GM12878 (cell line): ENCODE measurements around the gene GPR52. TPM values are rescaled to one million over a fixed set of nuclear protein-coding genes. Genes with fewer than 3 reads are reported as not detected.
A peak's percentile ranks its signal among the peaks of the same experiment; 100 is the strongest.

Experiments
- ATAC-seq: fragments of 200-7000 bp; cut with Tn5 transposase; 3 replicates; pipeline ENCODE4 v1.9.1; 2020; ENCODE audit warnings: mild to moderate bottlenecking, moderate library complexity
- BruUV-seq: library from RNA; stranded (reverse); fragments of 400-500 nt; replicated peaks from 2 replicates; lab custom pipeline; 2021; lab: Mats Ljungman, UMichigan
- CTCF ChIA-PET: fragments of 300-600 bp; sonication (Branson Sonifier 250); formaldehyde crosslinking; extraction: SDS; loops from one replicate; lab custom pipeline; 2021; ENCODE audit warnings: inconsistent platforms; lab: Yijun Ruan, JAX
- POLR2A ChIA-PET: fragments of 350-600 bp; formaldehyde crosslinking; extraction: SDS; loops from one replicate; lab custom pipeline; 2021; ENCODE audit warnings: inconsistent platforms; lab: Charles Lee
- RAD21 ChIA-PET: fragments of 300-600 bp; sonication (Branson Sonifier 250); formaldehyde crosslinking; loops from one replicate; lab custom pipeline; 2023; ENCODE audit warnings: antibody characterized with exemption; ENCODE audit not compliant: unreplicated experiment; lab: Charles Lee
- SMC1A ChIA-PET: fragments of 300-600 bp; sonication (Branson Sonifier 250); formaldehyde crosslinking; loops from one replicate; lab custom pipeline; 2023; ENCODE audit not compliant: unreplicated experiment, uncharacterized antibody; lab: Charles Lee
- DNase-seq: peaks from one replicate; pipeline ENCODE4 v3.0.0-alpha.2; 2011; ENCODE audit warnings: low read depth, low spot score
- FAIRE-seq: peaks from 3 replicates; lab custom pipeline; 2011; peaks lifted over from hg19 to GRCh38; lab: Jason Lieb, UNC
- H2AFZ ChIP-seq: 2 replicates; pipeline ENCODE4 v1.6.0; 2011; ENCODE audit warnings: low read depth, low read length, control low read depth; ENCODE audit not compliant: control insufficient read depth
- H3K27ac ChIP-seq: 2 replicates; pipeline ENCODE4 v1.5.1; 2011; ENCODE audit warnings: control low read depth; ENCODE audit not compliant: control insufficient read depth, insufficient read depth
- H3K27me3 ChIP-seq, 2 experiments: replicated peaks in 1 of 2; 2 replicates each; pipeline versions ENCODE4 v1.6.0 to v1.6.1; 2011; ENCODE audit warnings: low read length in 1 of 2; ENCODE audit not compliant: control insufficient read depth in 2 of 2, insufficient read depth in 2 of 2
- H3K36me3 ChIP-seq, 2 experiments: 2 replicates each; pipeline ENCODE4 v1.5.1; 2011; ENCODE audit warnings: low read length in 1 of 2; ENCODE audit not compliant: control insufficient read depth in 2 of 2, insufficient read depth in 2 of 2
- H3K4me1 ChIP-seq: 2 replicates; pipeline ENCODE4 v1.6.1; 2011; ENCODE audit warnings: mild to moderate bottlenecking, low read length, moderate library complexity, mixed read lengths; ENCODE audit not compliant: control insufficient read depth, insufficient read depth
- H3K4me2 ChIP-seq: 2 replicates; pipeline ENCODE4 v1.6.0; 2011; ENCODE audit warnings: control low read depth; ENCODE audit not compliant: control insufficient read depth, insufficient read depth
- H3K4me3 ChIP-seq: fragments of 200-600 bp; sonication (generic); 2 replicates; pipeline ENCODE4 v1.5.1; 2016
- H3K79me2 ChIP-seq: 2 replicates; pipeline ENCODE4 v1.6.0; 2011; ENCODE audit warnings: low read length; ENCODE audit not compliant: control insufficient read depth, insufficient read depth
- H3K9ac ChIP-seq: 2 replicates; pipeline ENCODE4 v1.8.0; 2011; ENCODE audit warnings: low read length, control low read depth, mixed read lengths; ENCODE audit not compliant: control insufficient read depth, insufficient read depth
- H3K9me3 ChIP-seq: replicated peaks from 3 replicates; pipeline ENCODE4 v1.5.1; 2011; ENCODE audit warnings: mild to moderate bottlenecking, low read length; ENCODE audit not compliant: control insufficient read depth, insufficient read depth
- H4K20me1 ChIP-seq: 2 replicates; pipeline ENCODE4 v1.6.0; 2011; ENCODE audit not compliant: control insufficient read depth, insufficient read depth
- ATF7 ChIP-seq: fragments of 450-650 bp; IDR thresholded peaks from 2 replicates; pipeline ENCODE4 v1.6.1; 2016; ENCODE audit warnings: low read depth, mild to moderate bottlenecking
- CEBPB ChIP-seq, 2 experiments: fragments of 150-350 bp in 1 of 2; IDR thresholded peaks; 2 replicates each; pipeline ENCODE4 v1.6.1; 2012 to 2014; ENCODE audit warnings: low read depth in 2 of 2, low read length in 2 of 2, borderline replicate concordance in 1 of 2, inconsistent platforms in 1 of 2
- CHD4 ChIP-seq: fragments of 200-600 bp; sonication (generic); IDR thresholded peaks from 2 replicates; pipeline ENCODE4 v1.6.1; 2016; ENCODE audit warnings: mild to moderate bottlenecking
- E2F4 ChIP-seq: IDR thresholded peaks from 2 replicates; pipeline ENCODE4 v1.6.1; 2012; ENCODE audit warnings: low read depth, low read length, improper control_type of control experiment
- GABPA ChIP-seq: IDR thresholded peaks from 2 replicates; pipeline ENCODE4 v1.6.1; 2014; ENCODE audit warnings: antibody characterized with exemption, low read depth, mild to moderate bottlenecking, inconsistent platforms
- GATAD2B ChIP-seq: fragments of 450-650 bp; conservative IDR thresholded peaks from 2 replicates; pipeline ENCODE4 v1.6.1; 2017; ENCODE audit warnings: low read depth, mild to moderate bottlenecking, moderate library complexity
- HSF1 ChIP-seq: fragments of 150-350 bp; IDR thresholded peaks from 2 replicates; pipeline ENCODE4 v1.6.1; 2014; ENCODE audit warnings: mild to moderate bottlenecking, low read depth, low read length
- MLLT1 ChIP-seq: fragments of 450-650 bp; IDR thresholded peaks from 2 replicates; pipeline ENCODE4 v1.6.1; 2016; ENCODE audit warnings: mild to moderate bottlenecking
- POLR2A ChIP-seq: IDR thresholded peaks from 2 replicates; pipeline ENCODE4 v1.6.1; 2011; ENCODE audit warnings: low read depth, mild to moderate bottlenecking, low read length
- RFX5 ChIP-seq: IDR thresholded peaks from 2 replicates; pipeline ENCODE4 v1.6.1; 2011; ENCODE audit warnings: low read depth, low read length, improper control_type of control experiment
- SKIL ChIP-seq: fragments of 450-650 bp; IDR thresholded peaks from 2 replicates; pipeline ENCODE4 v1.6.1; 2017; ENCODE audit warnings: mild to moderate bottlenecking, low read depth, inconsistent platforms; ENCODE audit not compliant: poor library complexity, severe bottlenecking
- TARDBP ChIP-seq: IDR thresholded peaks from 2 replicates; pipeline ENCODE4 v1.6.1; 2016; ENCODE audit warnings: borderline replicate concordance
- USF2 ChIP-seq: IDR thresholded peaks from 2 replicates; pipeline ENCODE4 v1.6.1; 2011; ENCODE audit warnings: low read depth, low read length, improper control_type of control experiment, borderline replicate concordance
- YBX1 ChIP-seq: fragments of 450-650 bp; IDR thresholded peaks from 2 replicates; pipeline ENCODE4 v1.6.1; 2016; ENCODE audit warnings: antibody characterized with exemption
- ZNF217 ChIP-seq: fragments of 450-650 bp; IDR thresholded peaks from 2 replicates; pipeline ENCODE4 v1.6.1; 2017; ENCODE audit warnings: antibody characterized with exemption, mild to moderate bottlenecking
- ZZZ3 ChIP-seq: IDR thresholded peaks from 2 replicates; pipeline ENCODE4 v1.6.1; 2011; ENCODE audit warnings: low read depth; ENCODE audit not compliant: control insufficient read depth, insufficient read length
- WGBS: methylation state at CpG from one replicate; pipeline ENCODE4 v1.1.6; 2016; ENCODE audit warnings: low lambda C conversion rate; ENCODE audit not compliant: insufficient replicate concordance, insufficient coverage; ENCODE audit errors: missing lambda C conversion rate; 5-methylcytosine and 5-hydroxymethylcytosine counted together
- in situ Hi-C: fragments of 300-500 bp; cut with MboI; formaldehyde crosslinking; loops from 9 replicates; pipeline ENCODE4 v1.14.3; 2018; ENCODE audit warnings: mixed read lengths
- intact Hi-C: fragments of 100-400 bp; cut with micrococcal nuclease; formaldehyde crosslinking; loops from one replicate; pipeline ENCODE4 v1.14.2; 2022; ENCODE audit not compliant: unreplicated experiment
- polyA plus RNA-seq, 11 experiments: library from polyadenylated mRNA; depleted of rRNA in 4 of 11; unstranded in 6 of 11; stranded (reverse) in 5 of 11; fragments of >200 nt; fragmentation: Nextera tagmentation in 4 of 11; fragmentation: Illumina TruSeq in 1 of 11; extraction: Ambion mirVana in 4 of 11; extraction: Trizol in 1 of 11; gene quantifications; 1 replicate in 1 of 11; 2 replicates in 10 of 11; pipeline versions ENCODE4 v1.2.1 to v1.2.3, GENCODE V29; 2011 to 2016; ENCODE audit warnings: inconsistent platforms in 2 of 11, missing spikeins in 2 of 11, low read depth in 1 of 11
- total RNA-seq, 4 experiments: library from RNA; depleted of rRNA in 3 of 4; stranded (reverse); fragments of >200 nt in 3 of 4; fragmentation: Illumina TruSeq in 1 of 4; extraction: Trizol in 1 of 4; gene quantifications; 2 replicates each; pipeline versions ENCODE4 v1.2.1 to v1.2.3, GENCODE V29; 2013 to 2021

Gene GPR52
- total and polyA plus RNA-seq, 10 of the 15 experiments (the other 5 are each of a cell fraction or from before 2014, with no cell fraction given): 0.20 to 16.4 (median 3.2) TPM; not detected in 4

- peak overlapping the region; percentile 38 for H2AFZ ChIP-seq
- H3K36me3 ChIP-seq: no peaks in the 10 kb centered on the region
- no peaks in the 10 kb centered on the region; the same call in 1 of the 2 replicates for H3K79me2 ChIP-seq
- DNase-seq: no peak
- intact Hi-C loops: loop anchor here (10.0 kb wide), 1 partner anchor 311 kb away; no protein-coding TSS in a partner anchor
- no peaks in the 10 kb centered on the region for H3K27me3 ChIP-seq
- no peak overlapping the region for H3K27ac ChIP-seq
- 0% methylated on average over 1 of the region's 1 CpG for WGBS
- ATAC-seq: peak; percentile 72
- no peaks in the 10 kb centered on the region for H3K4me1 ChIP-seq
- H3K9ac ChIP-seq: no peak overlapping the region
- H3K4me3 ChIP-seq: no peak overlapping the region
- ChIA-PET CTCF (interaction anchor here (0.5 to 1.6 kb wide), 3 partner anchors 15 to 314 kb away, joined by 3 to 5 read pairs (median 3); no protein-coding TSS in a partner anchor), SMC1A (interaction anchor here (1.0 to 1.2 kb wide), 2 partner anchors 9 to 10 kb away, joined by 3 to 4 read pairs; no protein-coding TSS in a partner anchor), RAD21 (interaction anchor here (1.2 to 1.6 kb wide), 2 partner anchors 152 kb away, joined by 5 to 6 read pairs; no protein-coding TSS in a partner anchor), POLR2A (no interaction called here)
- H3K4me2 ChIP-seq: no peak overlapping the region
- in situ Hi-C loops: no loop called here
- TF ChIP-seq CEBPB (IDR thresholded peaks at IDR 0.05; ENCODE audit: borderline replicate concordance in 1 of 2, low read depth in 2 of 2, low read length in 2 of 2) (no peak), USF2 (no peak), ZZZ3 (no peak), MLLT1 (no peak), SKIL (no peak), ATF7 (no peak), CHD4 (no peak), GATAD2B (no peak), RFX5 (no peak), HSF1 (no peak), YBX1 (no peak), ZNF217 (no peak), E2F4 (no peak), TARDBP (no peak), GABPA (no peak), POLR2A (no peak)
- H4K20me1 ChIP-seq: no peaks in the 10 kb centered on the region
- FAIRE-seq: no peak
- H3K9me3 ChIP-seq: no peaks in the 10 kb centered on the region; the same call in 2 of the 3 replicates
- no TSS peak for BruUV-seq
Measured at GRCh38 chr1:174414203-174414602, 33.6 kb upstream of the GPR52 start.
